Measurements from ENCODE around the gene TMEM117.

- TF ChIP-seq POLR2A (IDR thresholded peaks at IDR 0.05), result no peak
- no peak for TF ChIP-seq CTCF (IDR thresholded peaks at IDR 0.05)
- TF ChIP-seq POLR2AphosphoS5 (IDR thresholded peaks at IDR 0.05), result no peak
Measured at GRCh38 chr12:44159216-44159615, 323.3 kb downstream of the TMEM117 start.

All from sigmoid colon (tissue), 4 donors.